SHP77 treated with DMSO at 0.1 percent for 48 hours (cell line): ENCODE data around the gene CX3CL1.
"Not testable (repeated sequence)": the region's sequence is repeated elsewhere in the genome, so short reads cannot be mapped to it uniquely, and the experiment has no call there.

Experiments
- DNase-seq: peaks from one replicate; lab custom pipeline; 2025; lab: John Stamatoyannopoulos, UW

The CX3CL1 gene

DNA sequence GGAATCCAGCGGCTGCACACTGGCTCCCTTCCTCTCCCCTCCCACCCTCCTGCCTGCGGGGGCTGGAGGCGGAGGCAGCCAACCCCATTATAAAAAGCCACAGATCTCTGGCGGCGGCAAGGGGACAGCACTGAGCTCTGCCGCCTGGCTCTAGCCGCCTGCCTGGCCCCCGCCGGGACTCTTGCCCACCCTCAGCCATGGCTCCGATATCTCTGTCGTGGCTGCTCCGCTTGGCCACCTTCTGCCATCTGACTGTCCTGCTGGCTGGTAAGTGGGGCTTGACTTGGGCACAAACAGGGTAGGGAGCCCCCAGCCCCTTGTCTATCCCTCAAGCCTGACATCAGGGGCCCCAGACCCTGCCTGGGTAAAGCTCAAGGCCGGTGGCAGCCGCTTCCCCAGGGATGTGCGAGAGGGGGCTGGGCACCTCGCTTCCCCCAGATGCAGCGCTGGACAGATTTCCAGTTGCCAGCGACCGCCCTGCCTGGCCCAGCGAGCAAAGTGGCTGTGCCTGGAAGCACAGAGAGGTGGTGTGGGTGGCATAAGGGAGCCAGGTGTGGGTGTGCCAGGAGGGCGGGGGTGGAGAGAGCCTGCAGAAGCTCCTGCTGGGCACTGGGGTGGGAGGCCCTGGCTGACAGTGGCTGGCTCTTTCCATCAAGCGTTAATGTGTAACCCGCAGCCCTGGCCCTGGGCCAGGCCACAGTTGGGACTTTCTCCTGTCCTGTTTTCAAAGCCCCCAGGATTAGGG is at the start of gene CX3CL1:
TSS of gene CX3CL1 (plus strand) at position 119 of the 745 bp plus-strand sequence. CDS start at position 198, 79 bp downstream.
- DNase-seq: no peak

DNA sequence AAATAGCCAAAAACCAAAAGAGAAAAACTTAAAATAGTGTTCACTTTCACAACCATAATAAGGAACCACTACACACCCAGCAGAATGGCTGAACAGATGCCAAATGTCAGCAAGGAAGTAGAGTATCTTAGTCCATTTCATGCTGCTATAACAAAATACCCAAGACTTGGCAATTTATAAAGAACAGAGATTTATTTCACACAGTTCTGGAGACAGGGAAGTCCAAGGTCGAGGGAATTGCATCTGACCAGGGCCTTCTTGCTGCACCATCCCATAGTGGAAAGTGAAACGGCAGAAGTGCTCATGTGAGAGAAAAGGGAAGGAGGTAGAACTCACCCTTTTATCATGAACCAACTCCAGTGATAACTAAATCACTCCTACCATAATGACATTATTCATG is 47.5 kb upstream of the CX3CL1 start:
- no peak for DNase-seq

GRCh38 chr16:57325458-57325857 is 46.8 kb upstream of the CX3CL1 start:
- no peak for DNase-seq

GRCh38 chr16:57329718-57330327 is 42.5 kb upstream of the CX3CL1 start:
- no peak for DNase-seq

GRCh38 chr16:57331355-57331754 is 40.9 kb upstream of the CX3CL1 start:
- DNase-seq: no peak

GRCh38 chr16:57333402-57333801 is 38.9 kb upstream of the CX3CL1 start:
- no peak for DNase-seq

- DNase-seq: no peak
Measured at GRCh38 chr16:57335366-57335765, 36.9 kb upstream of the CX3CL1 start.

GRCh38 chr16:57341062-57341440 is 31.2 kb upstream of the CX3CL1 start:
- DNase-seq: no peak

GRCh38 chr16:57341441-57342303 is 30.6 kb upstream of the CX3CL1 start:
- DNase-seq: no peak

DNA sequence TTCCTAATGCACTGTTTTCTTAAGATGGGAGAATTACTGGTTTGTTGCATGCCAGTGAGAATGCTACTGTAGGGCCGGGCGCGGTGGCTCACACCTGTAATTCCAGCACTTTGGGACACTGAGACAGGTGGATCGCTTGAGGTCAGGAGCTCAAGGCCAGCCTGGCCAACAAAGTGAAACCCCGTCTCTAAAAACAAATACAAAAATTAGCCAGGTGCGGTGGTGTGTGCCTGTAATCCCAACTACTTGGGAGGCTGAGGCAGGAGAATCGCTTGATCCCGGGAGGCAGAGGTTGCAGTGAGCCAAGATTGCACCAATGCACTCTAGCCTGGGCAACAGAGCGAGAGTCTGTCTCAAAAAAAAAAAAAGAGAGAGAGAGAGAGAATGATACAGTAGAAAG is 29.7 kb upstream of the CX3CL1 start:
- DNase-seq: not testable (repeated sequence)

DNA sequence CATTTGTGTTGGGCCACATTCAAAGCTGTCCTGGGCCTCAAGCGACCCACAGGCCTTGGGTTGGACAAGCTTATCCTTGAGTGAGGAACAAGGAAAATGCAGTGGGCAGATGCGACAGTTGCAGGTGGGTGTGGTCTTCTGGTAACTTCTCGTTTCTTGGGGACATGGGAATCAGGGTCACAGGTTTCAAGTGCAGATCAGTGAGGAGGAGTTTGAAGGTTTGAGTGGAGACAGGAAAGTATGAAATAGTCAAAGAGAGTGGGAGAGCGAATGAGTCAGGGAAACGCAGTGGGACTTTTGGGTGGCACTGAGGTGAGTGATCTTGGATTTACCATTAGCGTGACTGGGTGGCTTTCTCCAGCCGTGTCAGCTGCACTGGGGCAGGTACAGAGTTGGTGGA is 29.1 kb upstream of the CX3CL1 start:
- DNase-seq: no peak

DNA sequence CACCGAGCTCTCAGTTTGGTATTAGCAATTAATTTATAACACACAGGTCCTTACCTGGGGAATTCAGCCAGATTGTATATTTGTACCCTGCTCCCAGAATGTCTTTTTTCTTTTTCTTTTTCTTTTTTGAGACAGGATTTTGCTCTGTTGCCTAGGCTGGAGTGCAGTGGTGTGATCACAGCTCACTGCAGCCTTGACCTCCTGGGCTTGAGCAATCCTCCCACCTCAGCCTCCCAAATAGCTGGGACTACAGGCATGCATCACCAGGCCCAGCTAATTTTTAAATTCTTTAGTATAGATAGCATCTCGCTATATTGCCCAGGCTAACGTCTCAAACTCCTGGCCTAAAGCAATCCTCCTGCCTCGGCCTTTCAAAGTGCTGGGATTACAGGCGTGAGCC is 28.2 kb upstream of the CX3CL1 start:
- DNase-seq: not testable (repeated sequence)

DNA sequence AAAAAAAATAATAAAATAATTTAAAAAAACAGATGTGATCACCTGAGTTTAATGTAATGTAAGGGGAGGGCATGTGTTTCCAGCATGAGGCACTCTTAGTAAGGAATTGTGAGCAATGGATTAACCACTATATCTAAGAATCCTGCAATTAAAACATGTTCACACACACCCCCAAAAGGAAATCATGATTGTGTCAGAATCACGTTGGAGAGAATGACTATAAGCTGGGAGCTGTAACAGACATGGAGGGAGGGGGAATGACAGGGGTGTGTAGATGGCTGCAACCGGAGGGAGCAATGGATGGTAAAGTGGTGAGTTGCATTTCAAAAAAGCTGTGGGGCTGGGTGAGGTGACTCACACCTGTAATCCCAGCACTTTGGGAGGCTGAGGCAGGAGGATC is 27.3 kb upstream of the CX3CL1 start:
- DNase-seq: no peak

GRCh38 chr16:57345666-57346204 is 26.6 kb upstream of the CX3CL1 start:
- no peak for DNase-seq

GRCh38 chr16:57347858-57348257 is 24.4 kb upstream of the CX3CL1 start:
- no peak for DNase-seq

DNA sequence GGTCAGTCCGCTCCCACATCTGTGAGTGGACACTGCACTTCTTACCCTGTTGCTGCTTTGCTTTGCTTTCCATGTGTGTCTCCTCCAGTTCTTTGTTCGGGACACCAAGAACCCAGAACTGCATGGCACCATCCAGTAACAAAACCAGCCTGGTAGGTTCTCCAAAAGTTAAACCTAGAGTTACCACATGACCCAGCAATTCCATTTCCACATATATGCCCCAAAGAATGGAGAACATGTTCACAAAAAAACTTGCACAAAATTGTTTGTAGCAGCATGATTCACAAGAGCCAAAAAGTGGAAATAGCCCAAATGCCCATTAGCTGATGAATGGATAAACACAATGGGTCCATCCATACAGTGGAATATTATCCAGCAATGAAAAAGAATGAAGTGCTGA is 24.0 kb upstream of the CX3CL1 start:
- no peak for DNase-seq

DNA sequence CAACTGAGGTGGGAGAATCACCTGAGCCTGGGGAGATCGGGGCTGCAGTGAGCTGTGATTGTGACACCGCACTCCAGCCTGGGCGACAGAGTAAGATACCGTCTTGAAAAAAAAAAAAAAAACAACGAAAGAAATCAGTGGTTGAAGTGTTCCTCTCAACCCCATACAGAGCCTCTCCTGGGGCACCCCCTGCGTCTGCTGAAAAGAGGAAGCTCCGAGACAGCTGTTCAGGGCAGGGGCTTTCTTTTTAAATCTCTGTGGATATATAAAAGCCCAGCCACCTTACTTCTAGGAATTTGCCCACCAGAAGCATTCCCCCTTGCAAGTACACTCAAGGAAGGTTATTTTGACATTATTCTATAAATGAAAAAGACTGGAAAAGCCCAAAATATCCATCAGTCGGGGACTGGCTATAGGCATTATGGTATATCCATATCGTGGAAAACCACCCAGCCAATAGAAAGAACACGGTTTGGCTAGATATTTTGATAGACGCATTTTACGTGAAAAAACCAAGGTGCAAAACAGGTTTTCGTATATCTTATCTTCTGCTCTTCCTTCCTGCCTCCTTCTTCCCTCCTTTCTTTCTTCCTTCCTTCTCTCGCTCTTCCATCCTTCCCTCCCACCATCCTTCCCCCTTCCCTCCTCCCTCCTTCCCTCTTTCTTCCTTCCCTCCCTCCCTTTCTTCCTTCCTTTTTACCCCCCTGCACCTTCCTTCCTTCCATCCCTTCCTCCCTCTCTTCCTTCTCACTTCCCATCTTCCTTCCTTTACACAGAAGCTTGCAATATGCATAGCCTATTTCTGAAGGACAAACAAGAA is 22.9 kb upstream of the CX3CL1 start:
- DNase-seq: no peak

DNA sequence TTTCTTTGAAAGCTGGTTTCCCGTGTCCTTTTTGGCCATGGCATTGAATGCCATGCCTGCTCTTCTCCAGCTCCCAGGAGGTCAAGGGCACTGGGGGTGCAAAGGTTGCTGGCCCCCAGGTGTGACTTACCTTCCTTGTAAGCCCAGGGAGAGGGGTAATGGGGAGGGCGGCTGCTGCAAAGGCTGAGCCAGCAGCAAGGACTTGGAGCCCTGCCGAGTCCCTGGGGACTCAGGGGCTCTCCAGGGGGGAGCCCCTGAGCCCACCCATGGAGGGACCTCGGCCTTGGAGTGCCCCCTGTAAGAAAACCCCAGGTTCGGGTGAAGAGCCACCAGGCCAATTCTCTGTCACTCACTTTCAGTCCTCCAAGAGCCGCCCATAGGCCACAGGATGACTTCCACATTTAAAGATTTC is 19.6 kb upstream of the CX3CL1 start:
- no peak for DNase-seq

- DNase-seq: no peak
Measured at GRCh38 chr16:57354311-57354710, 18.0 kb upstream of the CX3CL1 start.

GRCh38 chr16:57355898-57356414 is 16.3 kb upstream of the CX3CL1 start:
- no peak for DNase-seq

DNA sequence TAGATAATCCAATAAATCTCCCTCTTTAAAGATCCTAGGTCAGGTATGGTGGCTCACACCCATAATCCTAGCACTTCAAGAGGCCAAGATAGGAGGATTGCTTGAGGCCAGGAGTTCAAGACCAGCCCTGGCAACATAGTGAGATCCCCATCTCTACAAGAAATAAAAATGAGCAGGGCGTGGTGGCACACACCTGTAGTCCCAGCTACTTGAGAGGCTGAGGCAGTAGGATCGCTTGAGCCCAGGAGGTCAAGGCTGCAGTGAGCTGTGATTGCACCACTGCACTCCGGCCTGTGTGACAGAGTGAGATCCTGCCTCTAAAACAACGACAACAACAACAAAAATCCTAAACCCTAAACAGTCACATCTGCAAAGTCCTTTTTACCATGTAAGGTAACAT is 15.7 kb upstream of the CX3CL1 start:
- DNase-seq: no peak
